GM18499 (cell line): ENCODE data around the gene SHLD1.

ENCODE experiments used
- ATAC-seq: cut with Tn5 transposase; IDR thresholded peaks from one replicate; pipeline ENCODE4 v1.9.1; 2021; ENCODE audit warnings: moderate number of reproducible peaks; ENCODE audit not compliant: insufficient read depth, unreplicated experiment

The SHLD1 gene

DNA sequence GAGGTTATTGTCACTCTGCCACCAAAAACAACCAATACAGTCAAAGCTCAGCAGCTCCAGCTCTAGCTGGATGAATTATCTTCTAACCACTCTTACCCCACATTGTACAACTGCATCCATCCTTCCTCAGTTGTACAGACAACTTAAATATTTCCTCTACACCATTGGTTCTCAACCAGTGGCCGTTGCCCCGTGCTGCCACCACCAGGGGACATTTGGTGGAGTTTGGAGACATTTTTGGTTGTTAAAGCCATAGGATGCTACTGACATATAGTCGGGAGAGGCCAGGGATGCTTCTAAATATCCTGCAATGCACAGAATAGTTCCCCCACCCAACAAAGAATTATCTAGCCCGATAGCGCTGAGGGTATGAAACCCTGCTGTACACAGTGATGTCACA is 59.3 kb downstream of the SHLD1 start:
- ATAC-seq, result no peak

DNA sequence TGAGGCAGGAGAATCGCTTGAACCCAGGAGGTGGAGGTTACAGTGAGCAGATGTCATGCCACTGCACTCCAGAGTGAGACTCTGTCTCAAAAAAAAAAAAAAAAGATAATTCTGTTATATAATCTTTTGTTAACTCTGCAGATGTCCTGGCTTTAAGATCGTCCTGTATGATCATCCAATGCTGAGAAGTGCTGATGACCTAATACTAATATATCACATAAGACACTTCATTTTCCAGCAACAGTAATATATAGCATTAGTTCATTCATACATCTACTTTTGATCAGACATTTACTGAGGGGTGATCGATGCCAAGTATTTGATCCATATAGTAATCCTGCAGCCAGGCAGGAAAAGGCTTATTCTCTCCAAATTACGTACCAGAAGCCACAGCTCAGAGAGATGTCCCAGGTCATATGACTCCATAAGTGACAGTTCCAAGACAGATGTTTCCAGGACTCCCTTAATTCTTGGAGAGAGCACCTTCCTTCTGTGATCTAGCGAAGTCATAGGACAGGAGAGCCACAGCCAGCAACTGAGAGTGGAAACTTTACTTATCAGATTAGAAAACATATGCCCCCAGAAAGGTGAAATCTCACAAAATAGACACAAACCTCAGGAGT is 60.7 kb downstream of the SHLD1 start:
- no peak for ATAC-seq

DNA sequence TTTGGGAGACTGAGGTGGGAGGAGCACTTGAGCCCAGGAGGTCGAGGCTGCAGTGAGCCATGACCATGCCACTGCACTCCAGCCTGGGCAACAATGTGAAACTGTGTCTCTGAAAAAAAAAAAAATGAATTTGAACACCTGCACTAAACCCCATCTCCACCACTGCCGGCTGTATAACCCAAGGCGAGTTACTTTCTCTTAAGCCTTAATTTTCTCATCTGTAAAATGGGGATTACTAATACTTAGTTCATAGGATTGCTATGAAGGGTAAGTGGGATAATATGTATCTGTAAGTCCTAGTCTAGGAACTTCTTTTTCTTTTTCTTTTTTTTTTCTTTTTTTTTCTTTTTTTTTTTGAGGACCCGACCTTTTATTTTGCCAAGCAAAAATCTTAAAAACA is 61.5 kb downstream of the SHLD1 start:
- no peak for ATAC-seq

DNA sequence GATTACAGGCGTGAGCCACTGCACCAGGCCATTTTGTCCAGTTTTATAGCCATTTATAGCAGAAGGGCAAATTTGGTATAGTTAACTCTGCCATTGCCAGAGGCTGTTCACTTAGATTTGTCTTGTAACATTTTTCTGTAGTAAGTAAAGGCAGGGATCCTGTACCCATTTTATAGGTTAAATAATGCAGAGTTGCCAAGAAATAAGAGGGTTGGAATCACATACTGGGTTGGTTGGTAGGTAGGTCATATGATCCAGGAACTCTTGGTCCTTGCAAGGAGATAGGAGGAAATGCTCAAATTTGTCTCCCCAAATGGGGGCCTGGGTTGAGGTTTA is 68.1 kb downstream of the SHLD1 start:
- no peak for ATAC-seq

DNA sequence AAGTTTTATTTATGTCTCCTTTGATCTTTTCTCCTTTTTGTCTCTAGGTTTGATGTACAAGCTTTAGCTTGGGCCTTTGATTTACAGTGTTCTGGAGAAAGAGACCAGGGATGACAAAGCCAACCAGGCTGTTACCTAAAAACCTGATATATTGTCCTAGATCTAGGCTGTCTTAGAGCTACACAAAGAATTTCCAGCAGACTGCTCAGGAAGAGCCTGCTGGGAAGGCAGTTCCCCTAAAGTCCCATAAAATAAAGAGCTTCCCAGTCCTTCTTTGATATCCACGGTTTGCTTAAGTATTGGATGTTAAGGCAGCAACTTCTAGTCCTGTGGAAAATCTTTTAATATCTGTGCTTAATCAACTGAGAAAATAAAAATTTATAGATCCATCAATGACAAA is 70.5 kb downstream of the SHLD1 start:
- ATAC-seq, result no peak

DNA sequence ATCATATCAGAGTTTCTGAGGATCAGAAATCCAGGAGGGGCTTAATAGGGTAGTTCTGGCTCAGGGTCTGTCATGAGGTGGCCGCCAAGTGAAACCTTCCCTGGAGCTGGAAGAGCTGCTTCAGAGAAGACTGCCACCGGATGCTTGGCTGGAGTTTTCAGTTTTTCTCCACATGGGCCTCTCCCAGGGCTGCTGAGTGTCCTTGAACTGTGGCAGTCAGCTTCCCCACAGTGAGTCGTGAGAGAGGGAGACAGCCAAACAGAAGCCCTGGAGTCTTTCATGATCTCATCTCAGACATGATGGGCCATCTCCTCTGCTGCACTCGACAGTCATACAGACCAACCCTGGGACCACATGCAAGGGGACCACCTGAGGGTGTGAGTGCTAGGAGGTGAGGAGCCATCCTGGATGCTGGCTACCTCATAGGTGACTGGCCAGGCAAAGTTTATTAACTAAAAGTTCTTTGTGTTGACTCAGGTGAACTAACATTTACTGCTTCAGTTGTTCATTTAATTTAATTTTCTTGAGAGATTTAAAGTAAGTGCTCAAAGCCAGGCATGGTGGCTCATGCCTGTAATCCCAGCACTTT is 71.5 kb downstream of the SHLD1 start:
- no peak for ATAC-seq

DNA sequence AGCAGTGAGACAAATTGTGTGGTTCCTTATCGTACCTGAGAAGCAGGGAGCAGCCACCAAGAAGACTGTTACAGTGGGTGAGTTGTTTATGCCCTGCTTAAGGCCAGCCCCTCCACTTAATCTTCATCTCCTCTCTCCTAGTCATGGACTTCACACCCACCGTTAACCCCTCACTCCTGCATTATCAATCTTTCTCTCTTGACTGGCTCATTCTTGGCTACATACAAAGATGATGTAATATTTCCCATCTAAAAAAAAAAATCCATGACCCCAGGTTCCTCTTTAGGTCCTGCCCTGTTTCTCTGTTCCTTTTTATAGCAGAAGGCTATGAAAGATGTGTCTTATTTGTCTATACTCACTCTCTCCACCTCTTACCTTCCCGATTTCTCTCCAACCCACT is 72.4 kb downstream of the SHLD1 start:
- ATAC-seq, result no peak

DNA sequence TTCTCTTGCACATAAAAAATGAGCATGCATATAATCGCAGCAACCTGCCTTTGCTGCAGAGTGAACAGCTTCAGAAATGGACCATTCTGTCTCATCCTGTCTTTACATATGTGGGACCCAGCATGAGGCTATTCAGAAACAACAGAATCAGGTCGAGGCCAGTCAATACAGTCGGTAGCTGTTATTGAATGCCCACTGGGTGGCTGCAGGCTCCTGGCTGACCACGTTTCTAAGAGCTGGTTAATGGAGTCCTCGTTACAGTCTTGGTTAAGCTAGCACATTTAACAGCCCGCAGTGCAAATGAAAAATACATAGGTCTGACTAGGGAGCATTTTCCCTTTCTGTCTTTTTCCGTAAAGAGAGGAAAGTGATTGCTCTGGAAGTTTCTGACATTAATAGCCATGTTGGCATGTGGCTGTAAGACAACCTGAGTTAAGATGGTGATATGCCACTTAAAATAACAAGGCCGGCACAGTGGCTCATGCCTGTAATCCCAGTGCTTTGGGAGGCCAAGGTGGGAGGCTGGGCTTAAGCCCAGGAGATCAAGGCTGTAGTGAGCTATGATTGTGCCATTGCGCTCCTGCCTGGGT is 75.0 kb downstream of the SHLD1 start:
- ATAC-seq, result no peak

DNA sequence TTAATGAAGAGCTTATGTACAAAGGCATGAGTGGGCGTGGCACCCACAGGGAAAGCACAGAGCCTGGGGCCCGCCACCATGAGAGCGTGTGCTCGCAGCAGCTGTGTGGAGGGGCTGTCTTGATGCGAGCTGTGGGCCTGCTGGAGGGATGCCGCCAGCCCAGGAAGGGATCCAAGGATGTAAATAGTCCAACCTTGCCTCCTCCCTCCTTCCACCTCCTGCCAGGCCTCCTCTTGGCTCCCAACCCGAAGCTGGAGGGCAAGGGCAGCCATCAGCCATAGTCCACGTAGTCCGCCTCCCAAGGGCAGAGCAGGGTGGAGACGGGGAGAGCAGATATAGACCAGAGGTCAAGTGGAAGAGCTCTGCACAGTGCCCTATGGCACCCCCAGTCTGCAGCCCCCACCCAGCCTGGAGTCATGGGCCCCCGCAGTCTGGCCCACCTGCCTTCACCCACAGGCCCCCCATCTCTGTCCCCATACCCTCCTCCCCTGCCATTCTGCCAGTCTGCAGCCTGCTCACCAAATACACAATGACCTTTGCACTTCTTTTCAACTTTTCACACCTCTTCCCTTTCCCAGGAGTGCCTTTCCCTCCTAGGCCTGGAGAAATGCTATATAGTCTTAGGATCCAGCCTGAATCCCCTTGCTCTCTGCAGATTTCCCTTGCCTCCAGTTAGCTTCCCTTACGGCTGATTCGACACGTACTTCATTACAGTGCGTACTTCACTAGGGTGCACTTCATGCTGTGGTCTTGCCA is 77.1 kb downstream of the SHLD1 start:
- ATAC-seq, result no peak

DNA sequence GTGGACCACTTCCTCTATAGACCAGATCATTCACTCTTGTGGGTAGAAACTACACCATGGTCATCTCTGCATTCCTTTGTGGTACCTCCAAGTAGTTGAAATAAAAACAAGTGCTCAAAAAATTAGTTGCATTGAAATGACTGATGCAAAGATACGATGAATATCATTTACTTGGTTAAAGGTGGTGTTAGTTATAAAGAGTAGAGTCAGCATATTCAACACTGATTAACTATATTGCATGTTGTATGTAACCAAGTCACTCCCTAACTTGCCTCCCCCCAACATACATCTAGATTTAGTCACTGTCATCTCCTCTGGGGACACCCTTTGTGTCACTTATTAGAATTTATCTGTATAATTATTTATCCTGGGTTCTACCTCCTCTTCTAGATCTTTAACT is 77.7 kb downstream of the SHLD1 start:
- ATAC-seq, result no peak

DNA sequence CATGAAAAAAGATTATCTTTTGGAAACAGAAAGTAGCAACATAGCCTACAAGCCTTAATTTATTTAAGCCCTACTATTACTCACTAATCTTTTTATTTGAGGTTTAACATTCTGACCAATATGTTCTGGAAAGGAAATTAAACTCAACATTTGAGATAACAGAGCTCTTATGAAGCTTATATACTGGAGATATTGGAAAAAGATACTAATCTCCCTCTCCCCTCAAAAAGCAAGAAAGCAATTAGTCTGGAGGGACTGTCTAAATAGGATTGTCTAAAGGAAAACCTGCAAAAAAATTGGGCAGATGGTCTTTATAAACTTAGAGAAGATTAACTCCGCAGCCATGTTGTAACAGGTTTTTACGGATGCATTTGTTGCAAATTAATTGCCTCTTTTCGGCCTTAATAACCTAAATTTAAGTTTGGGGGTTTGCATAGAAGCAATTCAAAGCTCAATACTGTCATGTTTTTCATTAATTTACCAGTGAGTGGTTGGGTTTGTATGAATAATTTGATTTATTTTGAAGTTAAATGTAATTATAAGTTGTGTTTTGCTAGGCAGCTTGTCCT is 79.1 kb downstream of the SHLD1 start:
- no peak for ATAC-seq

DNA sequence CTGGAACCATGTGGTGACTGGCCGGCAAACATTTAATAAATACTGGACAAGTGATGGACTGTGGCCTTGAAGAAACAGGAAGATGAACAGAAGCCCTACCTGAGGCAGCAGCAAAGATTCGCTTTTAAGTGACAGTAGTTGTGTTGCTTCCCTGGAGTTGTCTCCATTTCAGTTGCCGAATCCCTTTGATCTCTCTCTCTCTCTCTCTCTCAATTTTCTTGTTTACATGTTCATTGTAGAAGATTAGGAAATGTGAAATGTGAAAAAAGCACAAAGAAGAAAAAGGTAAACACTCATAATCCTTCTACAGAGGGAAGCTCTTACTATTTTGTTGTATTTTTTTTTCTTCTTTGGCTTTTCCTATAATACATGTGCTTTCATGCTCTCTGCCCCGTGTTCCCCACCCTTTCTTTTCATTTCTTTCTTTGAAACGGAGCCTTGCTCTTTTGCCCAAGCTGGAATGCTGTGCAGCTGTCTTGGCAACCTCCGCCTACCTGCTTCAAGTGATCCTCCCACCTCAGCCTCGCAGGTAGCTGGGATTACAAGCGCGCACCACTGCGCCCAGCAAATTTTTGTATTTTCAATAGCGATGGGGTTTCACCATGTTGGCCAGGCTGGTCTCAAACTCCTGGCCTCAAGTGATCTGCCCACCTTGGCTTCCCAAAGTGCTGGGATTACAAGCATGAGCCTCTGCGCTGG is 81.5 kb downstream of the SHLD1 start:
- ATAC-seq, result no peak

DNA sequence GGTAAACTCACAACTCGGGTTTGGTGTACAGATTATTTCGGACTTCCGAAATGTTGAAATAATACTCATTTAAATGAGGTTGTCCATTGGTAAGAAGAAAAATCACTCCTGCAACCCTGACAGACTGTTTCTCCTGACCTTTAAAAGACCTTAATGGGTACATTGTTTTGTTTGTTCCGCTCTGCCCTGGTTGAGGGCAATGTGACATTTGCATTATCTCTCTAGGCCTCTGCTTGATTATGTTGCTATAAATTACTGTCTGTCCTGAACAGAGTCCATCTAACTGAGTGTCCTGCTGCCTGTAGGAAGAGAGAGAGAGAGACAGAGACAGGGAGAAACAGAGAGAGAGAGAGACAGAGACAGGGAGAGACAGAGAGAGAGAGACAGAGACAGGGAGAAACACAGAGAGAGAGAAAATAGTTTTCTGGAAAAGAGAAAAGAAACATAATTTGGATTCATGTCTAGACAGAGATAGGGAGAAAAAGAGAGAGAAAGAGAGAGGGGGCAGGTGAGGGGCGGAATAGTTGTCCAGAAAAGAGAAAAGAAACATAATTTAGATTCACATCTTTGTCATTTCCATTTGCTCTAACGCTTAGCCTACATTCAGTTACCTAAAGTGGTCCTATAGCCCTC is 83.2 kb downstream of the SHLD1 start:
- no peak for ATAC-seq

DNA sequence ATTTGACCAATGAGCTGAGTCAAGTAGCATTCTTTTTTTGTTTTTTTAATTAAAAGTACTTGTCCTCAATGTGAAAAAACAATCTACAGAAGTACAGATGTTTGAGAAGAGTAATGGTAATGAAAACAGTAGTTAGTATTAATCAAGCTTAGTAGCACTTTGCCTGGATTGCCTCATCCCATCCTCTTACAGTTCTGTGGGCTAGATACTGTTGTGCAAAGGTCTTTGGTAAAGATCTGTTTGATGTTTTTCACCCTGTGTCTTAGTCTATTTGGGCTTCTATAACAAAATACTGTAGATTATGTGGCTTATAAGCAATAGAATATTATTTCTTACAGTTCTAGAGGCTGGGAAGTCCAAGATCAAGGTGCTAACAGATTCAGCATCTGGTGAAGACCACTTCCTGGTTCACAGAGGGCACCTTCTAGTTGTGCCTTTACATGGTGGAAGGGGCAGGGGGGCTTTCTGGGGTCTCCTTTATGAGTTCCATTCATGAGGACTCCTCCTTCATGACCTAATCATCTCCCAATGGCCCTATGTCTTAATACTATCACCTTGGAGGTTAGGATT is 84.3 kb downstream of the SHLD1 start:
- ATAC-seq, result no peak

DNA sequence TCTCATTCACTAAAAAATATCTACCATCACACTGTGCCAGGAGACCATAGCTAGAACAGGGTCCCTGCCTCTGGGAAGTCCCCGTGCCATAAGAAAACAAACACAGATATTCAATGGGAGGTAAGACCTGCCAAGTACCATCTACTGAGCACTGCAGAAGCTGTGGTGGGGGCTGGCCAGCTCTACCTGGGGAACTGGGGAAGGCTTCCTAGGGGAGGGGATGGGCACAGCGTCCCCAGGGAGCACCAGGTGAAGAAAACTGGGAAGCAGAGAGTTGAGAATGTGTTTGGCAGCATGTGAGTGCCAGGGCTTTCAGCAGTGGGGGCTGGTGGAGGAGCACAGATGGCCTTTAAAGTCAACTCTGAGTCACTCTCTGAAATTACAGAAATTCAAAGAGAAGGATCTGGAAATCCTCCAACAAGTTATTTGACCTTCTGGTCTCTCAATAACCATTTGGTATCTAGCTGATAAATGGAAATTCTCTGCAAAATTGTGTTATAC is 85.2 kb downstream of the SHLD1 start:
- no peak for ATAC-seq

DNA sequence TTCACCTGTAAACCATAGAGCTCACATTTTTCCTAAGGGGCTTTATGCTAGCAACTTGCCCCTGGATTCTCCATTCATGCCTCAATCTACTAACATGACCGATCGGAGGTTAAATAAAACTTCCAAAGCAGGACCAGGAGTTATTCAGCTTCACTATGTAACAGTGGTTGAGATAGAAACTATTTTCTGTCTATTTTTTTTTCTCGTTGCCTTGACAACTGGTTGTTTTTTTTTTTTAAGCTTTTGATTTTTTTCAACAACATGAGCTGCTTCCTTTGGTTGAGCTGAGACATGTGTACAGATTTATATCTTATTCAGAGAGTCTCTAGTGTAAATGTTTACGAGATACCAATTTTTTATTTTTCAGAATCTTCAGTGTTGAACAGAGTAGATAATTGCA is 85.7 kb downstream of the SHLD1 start:
- no peak for ATAC-seq

DNA sequence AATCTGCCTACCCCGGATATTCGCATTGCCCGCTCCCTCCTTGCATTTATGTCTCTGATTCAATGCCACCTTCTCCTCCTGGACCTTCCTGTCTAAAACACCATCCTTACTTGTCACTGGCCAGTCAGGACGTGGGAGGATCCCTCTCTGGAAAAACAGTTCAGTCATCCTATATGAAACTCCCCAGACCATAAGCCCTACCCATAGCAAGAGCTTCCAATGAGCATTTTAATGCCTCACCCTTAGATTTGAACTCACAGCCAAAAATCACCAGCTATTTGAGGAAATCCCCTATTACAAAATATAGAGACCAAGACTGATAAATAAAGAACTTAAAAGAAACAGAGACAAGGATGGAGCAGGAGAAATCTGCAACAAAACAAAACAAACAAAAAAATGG is 86.4 kb downstream of the SHLD1 start:
- no peak for ATAC-seq

DNA sequence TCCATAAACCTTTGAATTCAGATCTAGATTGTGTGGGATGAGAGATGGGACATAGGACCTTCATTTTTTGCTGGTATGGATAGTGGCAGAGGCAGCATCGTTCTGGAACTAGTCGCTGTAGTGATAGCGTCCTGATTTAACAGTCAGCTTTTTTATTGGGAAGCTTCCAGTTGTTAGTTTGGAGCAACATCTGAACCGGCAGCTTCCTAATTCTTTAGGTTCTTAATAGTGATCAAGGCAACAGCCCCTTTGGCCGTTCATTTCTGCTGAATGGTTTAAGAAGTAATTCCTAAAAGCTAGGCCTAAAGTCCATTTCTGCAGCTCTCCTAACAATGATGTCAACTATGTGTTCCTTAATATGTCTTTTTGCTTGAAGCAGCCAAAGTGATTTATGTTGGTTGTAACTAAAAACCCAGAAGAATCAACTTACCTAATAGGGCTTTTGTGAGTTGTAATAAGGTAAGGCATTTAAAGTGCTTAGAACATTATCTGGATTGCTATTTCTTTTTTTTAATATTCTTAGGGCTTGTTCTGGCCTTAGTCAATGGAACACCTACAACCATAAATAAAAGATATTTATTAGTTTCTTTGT is 90.3 kb downstream of the SHLD1 start:
- ATAC-seq, result no peak

DNA sequence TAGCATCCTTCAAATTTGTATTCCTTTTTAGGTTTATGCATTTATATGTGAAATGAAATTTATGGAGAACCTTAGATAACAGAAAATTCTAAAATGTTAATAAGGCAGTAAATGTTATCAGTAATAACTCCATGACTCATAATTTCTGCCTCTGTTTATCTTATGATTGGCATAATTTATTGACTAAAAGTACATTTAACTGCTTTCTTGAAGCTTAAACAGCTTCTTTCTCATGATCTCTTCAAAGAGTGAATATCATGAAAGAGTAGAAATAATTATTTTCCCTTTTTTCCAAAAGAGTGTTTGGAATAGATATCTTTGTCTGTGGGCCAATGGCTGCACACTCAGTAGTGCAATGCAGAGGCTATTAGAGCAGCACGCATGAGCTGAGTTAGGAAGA is 91.3 kb downstream of the SHLD1 start:
- no peak for ATAC-seq
